Suppressor macrophage treated with lipopolysaccharide for 1 hour (primary cell): ENCODE results near the gene PAQR5.
"Not testable (repeated sequence)": the region's sequence is repeated elsewhere in the genome, so short reads cannot be mapped to it uniquely, and the experiment has no call there.

Experiments
- DNase-seq, 3 donors: peaks; one replicate each; pipeline ENCODE4 v3.0.0-alpha.2; 2020 to 2022

The PAQR5 gene, protein sequence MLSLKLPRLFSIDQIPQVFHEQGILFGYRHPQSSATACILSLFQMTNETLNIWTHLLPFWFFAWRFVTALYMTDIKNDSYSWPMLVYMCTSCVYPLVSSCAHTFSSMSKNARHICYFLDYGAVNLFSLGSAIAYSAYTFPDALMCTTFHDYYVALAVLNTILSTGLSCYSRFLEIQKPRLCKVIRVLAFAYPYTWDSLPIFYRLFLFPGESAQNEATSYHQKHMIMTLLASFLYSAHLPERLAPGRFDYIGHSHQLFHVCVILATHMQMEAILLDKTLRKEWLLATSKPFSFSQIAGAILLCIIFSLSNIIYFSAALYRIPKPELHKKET

DNA sequence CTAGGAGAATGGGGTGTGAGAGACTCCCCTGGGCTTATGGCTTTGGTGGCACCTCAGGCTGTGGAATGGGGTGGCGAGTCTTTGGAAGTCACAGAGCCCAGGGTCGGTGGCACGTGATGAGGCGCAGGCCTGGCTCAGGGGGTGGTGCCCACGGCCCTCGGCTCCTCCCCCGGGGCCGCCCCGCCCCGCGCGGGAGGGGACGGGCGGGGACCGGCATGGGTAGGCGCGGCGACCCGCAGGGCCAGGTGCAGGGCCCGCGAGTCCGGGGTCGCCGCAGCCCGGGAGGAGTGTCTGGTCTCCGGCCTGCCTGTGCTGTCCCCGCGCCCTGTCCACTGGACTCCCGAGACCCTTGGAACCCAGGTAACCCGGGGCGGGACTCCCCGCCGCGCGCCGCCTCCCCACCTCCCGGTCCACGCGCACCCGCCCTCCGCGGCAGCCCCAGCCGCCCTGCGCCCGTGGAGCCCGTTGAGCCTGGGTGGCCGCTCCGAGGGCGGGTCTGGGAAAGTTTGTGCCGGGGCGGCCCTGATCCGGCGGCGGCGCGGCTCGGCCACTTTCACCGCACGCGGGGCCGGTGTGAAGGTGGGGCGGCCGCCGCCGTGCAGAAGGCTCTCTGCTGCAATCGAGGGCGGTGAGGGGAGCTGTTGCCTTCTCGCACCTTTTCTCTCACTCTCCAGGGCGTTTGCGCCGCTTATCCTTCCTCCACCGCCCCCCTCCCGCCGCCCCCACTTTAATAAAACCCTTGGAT is at the start of gene PAQR5:
TSS of gene PAQR5 (plus strand) at position 216 of the 745 bp plus-strand sequence. CDS start 61,169 bp downstream, outside the sequence.
- DNase-seq, result peak in 2 of 3 donors; percentile 55 to 70

DNA sequence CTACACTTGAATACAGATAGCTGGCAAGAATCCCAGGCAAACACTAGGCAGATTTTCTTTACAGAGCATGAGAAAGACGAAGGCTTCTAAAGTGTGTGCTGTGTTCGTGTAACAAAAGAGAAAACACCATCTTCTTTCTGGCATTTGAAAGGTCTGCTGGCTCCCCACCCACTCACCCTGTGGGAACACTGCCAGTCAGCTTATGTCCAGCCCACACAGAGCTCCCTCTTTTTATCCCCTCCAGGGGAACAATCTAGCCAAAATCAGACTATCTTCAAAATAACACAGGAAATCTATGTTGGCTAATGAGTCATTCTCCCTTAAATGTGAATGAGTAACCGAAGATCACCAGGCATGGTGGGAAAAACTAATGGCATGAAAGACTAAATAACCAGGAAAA is 45.6 kb upstream of the PAQR5 start:
- DNase-seq, result peak; percentile 34 to 49 (median 44)

DNA sequence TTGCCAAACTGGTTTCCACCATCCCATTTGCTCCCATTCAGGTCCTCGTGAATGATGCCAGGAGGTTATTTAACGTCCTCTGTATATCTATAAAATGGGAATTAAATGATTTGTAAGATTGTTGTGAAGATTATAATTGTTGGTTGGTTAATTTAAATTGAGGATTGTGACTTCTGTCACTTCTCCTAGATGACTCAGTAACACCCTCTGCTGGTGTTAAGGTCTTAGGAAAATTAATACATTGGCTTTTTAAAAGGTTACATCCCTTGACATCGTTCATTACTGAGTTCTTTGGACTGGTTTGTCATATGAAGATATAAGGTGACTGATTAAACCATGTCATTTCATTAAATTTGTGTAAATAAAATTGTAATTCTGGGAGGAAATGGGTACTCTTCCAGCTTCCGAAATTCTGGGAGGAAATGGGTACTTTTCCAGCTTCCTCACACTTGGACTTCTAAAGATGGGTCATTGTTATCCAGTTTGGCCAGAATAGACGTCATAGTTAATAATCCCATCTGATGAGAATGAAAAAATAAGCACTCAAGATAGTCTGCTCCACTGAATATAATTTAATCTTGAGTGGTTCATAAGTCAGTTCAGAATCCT is 33.3 kb upstream of the PAQR5 start:
- DNase-seq, result peak; percentile 51 to 64 (median 58)

DNA sequence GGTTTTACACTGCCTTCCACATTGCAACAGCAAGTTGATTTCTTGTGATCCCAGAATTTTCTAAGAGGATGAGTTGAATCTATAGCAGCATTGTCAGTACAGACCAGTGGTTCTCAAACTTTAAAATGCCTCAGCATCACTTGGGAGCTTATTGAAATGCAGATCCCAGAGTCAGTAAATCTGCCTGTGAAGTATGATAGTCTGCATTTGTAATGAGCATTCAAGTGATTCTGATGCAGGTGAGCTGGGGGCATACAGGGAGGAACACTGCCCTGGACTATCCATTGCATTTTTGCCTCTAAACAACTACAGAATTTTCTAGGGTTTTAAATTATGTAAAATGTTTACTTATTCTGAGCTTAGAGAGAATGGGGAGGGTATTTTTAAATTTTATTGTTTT is 27.5 kb upstream of the PAQR5 start:
- DNase-seq, result no peak

DNA sequence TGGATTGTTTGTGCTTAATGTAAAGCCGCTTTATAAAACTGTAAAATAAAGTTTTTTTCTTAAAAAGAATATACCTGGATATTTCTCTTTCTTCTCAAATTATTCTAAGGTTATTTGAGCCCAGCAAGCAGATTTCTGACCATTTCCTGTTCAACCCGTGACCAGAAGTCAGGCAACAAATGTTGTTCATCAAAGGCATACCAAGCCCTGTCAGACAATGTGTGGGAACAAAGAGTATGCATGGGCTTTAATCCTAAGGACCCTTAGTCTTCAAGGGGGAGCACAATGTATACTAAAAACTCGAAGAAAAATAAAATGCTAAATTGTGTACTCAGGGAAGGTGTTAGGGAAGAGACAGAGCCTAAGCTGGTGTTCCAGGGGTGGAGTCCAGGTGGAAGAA is 26.6 kb upstream of the PAQR5 start:
- DNase-seq, result no peak

DNA sequence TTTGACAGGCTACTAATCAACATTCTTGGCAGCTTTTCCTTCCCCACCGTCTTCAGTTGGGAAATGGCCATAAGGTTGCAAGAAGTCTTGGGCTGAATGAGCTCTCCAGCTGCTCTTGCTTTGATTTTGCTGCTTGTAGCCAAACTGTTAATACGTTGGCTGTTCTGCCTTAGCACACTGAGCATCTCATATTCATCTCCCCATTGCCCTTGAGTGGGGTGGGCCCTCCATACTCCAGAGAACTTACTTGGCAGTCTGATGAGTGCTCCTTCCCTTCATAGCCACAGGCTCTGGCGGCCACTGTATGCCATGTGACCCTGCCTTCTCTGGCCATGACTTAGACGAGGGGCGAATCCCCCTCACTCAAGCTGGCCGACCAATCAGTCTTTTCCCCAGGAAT is 25.8 kb upstream of the PAQR5 start:
- no peak for DNase-seq

DNA sequence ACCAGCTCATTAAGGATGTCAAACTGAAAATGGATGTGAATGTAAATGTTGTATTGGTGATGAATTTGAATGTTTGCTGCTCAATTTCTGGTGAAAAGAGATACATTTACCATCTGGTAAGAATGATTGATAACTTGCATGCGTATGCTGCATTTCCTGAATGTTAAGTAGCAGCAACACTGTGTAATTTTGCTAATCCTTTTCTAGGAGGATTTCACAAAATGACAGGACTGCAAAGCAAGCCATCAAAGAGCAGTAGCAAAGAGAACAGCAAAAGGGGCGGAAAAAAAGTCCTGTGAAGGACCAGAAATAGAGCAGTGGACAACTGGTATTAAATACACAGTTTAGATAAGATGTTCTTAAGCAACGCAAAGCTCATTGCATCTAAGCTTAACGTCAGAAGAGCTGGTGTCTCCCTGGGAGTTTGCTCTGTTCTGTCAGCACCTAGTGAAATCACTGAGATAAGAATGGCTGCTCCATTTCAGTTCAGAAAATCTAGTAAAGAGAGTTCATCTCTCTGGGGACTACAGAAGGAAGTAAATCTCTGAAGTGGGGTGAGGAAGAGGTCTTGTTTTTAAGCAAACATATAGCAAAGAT is 23.5 kb upstream of the PAQR5 start:
- no peak for DNase-seq

DNA sequence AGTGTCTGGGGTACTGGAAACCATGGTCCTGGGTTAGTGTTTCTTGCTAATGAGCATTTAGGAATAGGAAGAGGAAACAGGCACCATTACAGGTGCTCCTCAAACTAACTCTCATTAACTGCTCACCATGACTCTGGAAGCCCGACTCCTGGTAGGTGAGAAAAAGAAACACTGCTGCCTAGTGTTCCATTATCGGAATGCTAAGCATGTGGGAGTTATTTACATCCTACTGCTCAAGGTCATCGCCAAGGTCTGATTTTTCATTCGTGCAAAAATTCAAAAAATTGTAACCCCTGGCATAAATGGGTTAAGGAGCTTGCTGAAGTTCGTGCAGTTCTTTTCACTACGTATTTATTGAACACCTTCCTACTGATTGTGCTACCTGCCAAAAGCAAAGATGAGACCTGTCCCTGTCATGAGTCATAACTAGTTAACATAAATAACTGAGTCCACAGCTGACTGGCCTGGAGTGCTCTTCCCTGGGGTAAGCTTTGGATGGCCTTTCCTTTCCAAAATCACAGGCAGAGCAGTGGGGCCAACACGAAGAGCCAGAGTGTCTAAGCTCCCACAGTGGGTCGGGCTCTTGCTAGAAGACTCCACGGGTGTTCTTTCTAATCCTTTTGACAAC is 22.7 kb upstream of the PAQR5 start:
- DNase-seq, result no peak

DNA sequence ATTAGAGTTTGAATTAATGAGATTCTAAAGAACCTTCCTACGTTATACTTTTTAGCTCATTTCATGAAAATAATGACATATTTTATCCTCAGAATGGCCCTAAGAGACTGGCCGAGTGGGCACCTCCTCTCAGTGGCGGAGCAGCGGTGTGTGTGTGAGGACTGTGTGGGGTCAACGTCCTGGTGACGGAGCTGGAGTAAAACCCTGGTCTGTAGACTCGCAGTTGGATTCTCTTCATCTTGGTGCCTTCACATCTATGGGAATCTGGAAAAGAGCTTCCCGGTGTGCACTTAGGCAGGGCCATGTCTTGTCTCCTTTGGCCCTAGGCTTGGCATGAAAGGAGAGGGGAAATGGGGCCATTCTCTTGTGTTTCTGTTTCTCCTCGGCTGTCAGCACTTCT is 21.4 kb upstream of the PAQR5 start:
- no peak for DNase-seq

DNA sequence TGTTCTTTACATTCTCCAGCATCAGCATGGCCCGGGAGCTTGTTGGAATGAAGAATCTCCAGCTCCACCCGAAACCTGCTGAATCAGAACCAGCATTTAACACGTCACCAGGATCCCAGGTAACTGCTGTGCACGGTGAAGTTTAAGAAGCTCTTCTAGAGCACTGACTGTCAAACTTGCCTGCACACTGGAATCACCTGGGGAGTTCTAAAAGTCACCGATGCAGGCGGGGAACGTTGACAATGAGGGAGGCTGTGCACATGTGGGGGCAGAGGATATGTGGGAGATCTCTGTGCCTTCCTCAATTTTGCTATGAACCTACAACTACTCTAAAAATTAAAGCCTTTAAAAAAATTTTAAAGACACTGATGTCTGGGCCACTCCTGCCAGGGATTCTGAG is 19.1 kb upstream of the PAQR5 start:
- DNase-seq, result no peak

DNA sequence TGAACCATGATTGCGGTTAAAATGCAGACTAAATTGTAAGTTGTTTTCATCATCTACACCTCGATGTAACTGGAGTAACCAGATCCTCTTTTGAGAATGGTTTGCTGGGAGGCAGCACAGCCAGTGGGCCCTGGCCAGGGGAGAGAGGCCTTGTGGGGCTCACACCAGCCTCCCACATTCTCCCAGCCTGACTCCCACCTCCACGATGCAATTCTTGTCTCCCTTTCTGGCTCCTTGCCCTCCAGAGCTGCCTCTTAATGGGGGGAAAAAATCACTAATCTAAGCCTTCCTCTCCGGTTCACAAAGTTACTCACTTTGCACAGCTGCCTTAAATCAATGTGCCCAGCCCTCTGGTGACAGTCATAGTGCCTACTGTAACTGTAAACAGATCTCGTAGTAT is 17.9 kb upstream of the PAQR5 start:
- DNase-seq, result no peak

DNA sequence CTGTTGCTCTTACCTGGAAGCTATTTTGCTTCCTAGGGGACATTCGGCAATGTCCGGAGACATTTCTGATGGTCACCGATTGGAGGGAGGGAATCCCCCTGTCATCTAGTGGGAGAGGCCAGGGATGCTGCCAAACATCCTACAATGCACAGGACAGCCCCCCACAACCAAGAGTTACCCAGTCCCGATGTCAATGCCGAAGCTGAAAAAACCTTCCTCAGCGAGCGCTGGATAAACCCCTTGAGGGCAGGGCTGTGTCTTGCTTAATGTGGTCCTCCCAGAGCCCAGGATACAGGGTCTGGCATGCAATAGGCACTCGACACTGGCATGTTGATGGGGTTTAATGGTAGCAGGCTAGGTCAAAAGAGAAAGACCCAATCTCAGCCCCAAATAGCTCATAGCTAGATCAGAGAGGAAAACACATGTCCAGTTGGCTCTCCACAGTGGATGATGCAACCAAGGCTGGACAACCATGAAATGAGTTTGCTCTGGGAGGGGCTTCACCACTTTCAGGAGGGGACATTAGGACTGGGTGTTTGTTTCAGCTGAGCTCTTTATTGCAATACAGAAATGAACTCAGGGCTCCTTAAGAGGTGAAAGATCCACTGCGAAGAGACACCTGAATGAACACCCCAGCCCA is 16.5 kb upstream of the PAQR5 start:
- DNase-seq, result no peak

DNA sequence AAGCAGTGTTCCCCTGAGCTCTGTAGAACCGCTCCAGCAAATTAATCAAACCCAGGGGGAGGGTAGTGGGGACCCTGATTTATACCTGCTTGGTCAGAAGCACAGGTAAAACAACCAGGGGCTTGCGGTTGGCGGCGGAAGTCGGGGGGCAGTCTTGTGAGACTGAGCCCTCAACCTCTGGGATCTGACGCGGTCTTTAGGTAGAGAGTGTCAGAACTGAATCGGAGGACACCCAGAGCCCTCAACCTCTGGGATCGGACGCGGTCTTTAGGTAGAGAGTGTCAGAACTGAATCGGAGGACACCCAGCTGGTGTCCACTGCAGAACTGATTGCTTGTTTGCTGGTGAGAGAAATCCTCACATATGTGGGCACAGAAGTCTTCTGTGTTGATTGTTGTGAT is 12.9 kb upstream of the PAQR5 start:
- DNase-seq, result no peak

DNA sequence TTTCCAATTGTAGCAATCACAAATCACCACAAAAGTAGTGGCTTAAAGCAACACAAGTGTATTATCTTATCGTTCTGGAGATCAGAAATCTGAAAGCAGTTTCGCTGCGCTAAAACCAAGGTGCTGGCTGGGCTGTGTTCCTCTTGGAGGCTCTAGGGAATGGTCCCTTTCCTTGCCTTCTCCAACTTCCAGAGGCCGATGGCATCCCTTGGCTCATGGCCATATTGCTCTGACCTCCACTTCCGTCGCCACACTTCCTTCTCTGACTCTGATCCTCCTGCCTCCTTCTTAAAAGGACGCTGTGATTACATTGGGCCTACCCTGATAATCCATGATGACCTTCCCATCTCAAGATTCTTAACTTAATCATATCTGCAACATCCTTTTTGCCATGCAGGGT is 10.7 kb upstream of the PAQR5 start:
- no peak for DNase-seq

DNA sequence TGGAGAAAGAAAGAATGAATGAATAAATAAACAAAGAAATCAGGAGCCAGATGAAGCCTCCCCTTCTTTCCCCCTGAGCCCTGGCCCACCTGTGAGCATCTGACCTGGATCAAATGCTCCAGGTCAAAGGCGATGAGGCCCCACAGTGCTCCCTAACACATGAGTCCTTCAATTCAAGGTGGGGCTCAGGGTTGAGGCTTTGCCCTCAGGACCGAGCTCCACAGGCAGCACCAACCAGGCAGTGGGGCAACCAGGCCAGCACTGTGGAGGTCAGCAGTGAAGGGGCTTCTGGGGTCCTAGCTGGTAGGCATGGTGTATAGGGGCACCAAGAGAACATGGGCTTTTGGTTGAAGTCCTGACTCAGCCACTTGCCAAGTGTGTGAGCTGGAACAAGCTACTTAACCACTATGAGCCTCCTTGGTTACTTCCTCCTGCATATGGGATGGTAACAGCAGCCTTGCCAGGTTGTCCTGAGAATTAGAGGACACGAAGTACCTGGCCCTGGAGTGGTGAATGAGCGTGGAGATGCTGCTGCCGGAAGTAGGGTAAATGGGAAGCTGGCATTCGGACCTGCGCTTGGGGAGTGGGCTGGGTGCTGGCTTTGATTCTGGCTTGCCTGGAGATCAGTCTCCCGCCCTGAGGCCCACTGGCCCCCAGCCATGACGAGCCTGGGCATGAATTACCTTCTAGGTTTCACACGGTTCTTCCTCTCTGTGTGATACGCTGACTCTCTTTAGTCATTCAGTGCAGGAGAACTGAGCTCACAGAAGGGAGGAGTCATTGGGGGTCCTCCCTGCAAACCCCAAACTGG is 10.0 kb upstream of the PAQR5 start:
- no peak for DNase-seq

DNA sequence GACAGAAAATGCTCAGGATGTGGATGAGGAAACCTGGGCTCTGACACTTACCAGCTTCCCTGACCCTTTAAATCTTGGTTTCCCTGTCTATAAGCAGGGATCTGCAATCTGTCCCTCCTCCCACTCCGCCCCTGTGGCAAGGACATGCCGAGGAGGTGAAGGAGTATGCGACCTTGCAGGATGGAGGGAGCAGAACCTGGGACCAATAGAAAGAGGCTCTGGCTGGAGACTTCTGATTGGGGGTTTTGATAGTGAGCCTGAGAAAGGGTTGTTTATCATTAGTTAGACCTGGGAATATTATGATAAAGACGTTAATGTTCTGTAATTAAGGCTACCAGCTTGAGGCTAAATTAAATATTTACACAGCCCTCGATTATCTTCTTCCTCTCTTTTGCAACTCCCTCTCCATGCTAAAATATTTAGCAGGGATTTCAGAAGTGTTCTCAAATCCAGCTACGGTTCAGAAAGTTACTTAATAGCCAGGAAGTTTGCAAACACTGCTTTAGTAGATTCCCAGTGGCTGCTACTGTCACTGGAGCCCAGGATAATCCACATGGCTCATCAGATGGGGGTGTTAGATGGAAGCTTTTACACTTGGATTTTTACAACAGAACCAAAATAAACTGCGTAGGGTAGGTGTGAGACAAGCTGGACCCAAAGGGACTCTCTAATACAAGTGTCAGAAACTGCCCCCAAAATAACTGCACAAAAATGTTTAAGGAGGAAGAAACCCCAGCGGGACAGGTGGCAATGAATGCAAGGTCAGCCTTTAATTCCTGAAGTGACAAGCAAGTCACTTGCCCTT is 9.2 kb upstream of the PAQR5 start:
- DNase-seq, result no peak

DNA sequence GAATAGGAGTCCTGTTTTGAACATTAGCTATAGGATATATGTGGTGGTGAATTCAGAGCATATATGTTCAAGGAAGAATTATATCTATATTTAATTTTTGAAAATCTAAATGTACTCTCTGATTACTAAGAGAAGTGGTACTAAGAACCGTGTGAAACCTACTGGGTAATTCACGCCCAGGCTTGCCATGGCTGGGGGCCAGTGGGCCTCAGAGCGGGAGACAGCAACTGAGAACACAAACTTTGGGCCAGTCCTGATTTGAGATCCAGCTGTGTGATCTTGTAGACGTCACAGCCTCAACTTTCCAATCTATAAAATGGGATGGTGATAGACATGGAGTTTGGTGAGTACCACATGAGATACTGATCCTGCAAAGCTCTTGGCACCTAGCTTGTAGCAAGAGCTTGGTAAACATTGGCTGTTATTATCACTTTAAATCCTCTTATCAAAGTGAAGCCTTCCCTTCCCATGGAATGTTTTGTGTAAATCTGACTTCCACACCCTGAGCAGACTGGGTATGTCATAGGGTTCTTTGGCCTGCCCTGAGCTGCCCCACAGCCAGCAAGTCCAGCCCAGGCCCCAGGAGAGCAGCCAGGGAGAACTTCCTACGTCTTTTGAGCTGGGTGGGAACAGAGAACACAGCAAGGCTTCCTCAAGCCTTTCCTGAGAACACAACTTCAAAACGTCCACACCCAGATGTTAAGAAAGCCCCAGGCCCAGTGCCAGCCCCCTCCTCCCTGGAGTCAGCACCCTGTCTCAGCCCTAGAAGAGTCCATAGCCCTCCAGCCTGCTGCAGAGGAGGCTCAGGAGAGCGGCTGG is 8.2 kb upstream of the PAQR5 start:
- no peak for DNase-seq

DNA sequence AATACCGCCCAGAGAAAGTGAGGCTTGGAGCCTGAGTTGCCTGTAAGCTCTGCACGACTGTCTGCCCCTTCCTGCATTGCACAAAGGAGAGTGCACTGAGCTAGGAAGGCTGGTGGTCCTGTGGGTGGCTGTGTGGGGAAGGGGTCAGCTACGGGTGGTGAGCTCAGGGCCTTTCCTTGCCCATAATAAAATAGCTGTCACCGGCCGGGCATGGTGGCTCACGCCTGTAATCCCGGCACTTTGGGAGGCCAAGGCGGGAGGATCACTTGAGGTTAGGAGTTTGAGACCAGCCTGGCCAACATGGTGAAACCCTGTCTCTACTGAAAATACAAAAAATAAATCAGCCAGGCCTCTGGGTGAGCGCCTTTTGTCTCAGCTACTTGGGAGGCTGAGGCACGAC is 7.1 kb upstream of the PAQR5 start:
- DNase-seq, result not testable (repeated sequence)

DNA sequence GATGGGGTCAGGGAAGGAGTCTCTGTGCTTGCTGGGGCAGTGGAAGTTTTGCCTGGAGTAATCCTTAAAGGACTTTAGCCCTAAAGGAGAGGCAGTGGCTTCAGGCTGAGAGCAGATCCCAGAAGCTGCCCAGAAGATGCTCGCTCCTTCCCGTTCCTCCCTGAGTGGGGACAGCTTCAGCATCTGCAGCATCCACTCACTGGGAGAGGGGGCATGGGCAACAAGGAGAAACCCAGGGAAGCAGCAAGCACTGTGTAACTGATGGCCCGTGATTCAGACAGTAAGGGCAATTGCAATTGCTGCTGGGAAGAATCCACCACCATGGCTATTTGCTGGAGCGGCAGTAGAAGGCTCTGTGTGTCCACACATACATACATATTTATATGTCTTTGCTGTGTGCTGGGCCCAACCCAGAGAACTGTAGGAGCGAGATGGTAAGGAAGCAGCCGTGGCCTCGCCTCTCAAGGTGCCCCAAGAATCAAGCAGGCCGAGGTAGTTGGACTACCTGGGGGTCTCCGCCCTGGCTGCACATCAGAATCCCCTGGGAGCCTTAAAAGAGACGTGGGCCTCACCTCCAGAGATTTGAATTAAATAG is 5.8 kb upstream of the PAQR5 start:
- no peak for DNase-seq
